ENCODE results near the gene FOXO6. TPM values are rescaled to one million over a fixed set of nuclear protein-coding genes. Genes with fewer than 3 reads are reported as not detected.

FOXO6 gene
- total RNA-seq, 1 donor from 2014 or later = 5.7 TPM

GRCh38 chr1:41429641-41430035 lies 68.4 kb downstream of the FOXO6 start:
- Histone ChIP-seq H3K36me3 (no peaks in the 10 kb centered on the region), H3K27ac (no peak overlapping the region), H3K9me3 (no peaks in the 10 kb centered on the region), H3K27me3 (no peaks in the 10 kb centered on the region), H3K4me1 (peaks cover 23 to 32% of the 10 kb centered on the region in 2 donors), H3K4me3 (no peak overlapping the region)
- TF ChIP-seq CTCF (IDR thresholded peaks at IDR 0.05) = no peak
- no peak for DNase-seq (ENCODE audit: low spot score in 2 of 2)
- intact Hi-C loops (cut with DNase I) = loop anchor here (10.0 kb wide), 1 partner anchor 275 kb away; no protein-coding TSS in a partner anchor

- no peaks in the 10 kb centered on the region for H3K27me3 ChIP-seq
- intact Hi-C loops (cut with DNase I) = loop anchor here (10.0 kb wide), 1 partner anchor 275 kb away; no protein-coding TSS in a partner anchor
- no peak overlapping the region for H3K4me3 ChIP-seq
- TF ChIP-seq CTCF (IDR thresholded peaks at IDR 0.05) = no peak
- H3K4me1 ChIP-seq = peaks cover 23 to 32% of the 10 kb centered on the region in 2 donors
- no peak overlapping the region for H3K27ac ChIP-seq
- DNase-seq (ENCODE audit: low spot score in 2 of 2) = no peak
- H3K36me3 ChIP-seq = no peaks in the 10 kb centered on the region
- no peaks in the 10 kb centered on the region for H3K9me3 ChIP-seq
Observed at GRCh38 chr1:41430069-41430468, 68.8 kb downstream of the FOXO6 start.

GRCh38 chr1:41430582-41430981 lies 69.3 kb downstream of the FOXO6 start:
- peak overlapping the region; percentile 28 to 55 for H3K27ac ChIP-seq
- H3K36me3 ChIP-seq = no peaks in the 10 kb centered on the region
- H3K9me3 ChIP-seq = no peaks in the 10 kb centered on the region
- no peak for TF ChIP-seq CTCF (IDR thresholded peaks at IDR 0.05)
- no peak overlapping the region for H3K4me3 ChIP-seq
- H3K4me1 ChIP-seq = peaks cover 23 to 32% of the 10 kb centered on the region in 2 donors
- DNase-seq (ENCODE audit: low spot score in 2 of 2) = no peak
- intact Hi-C loops (cut with DNase I) = loop anchor here (10.0 kb wide), 1 partner anchor 276 kb away; no protein-coding TSS in a partner anchor
- H3K27me3 ChIP-seq = no peaks in the 10 kb centered on the region

GRCh38 chr1:41431490-41432350 lies 70.5 kb downstream of the FOXO6 start:
- no peak for DNase-seq (ENCODE audit: low spot score in 2 of 2)
- Histone ChIP-seq H3K36me3 (no peaks in the 10 kb centered on the region), H3K27ac (peak overlapping the region; percentile 46 to 63), H3K27me3 (no peaks in the 10 kb centered on the region), H3K9me3 (no peaks in the 10 kb centered on the region), H3K4me3 (peak overlapping the region in 1 of 2 donors; percentile 0), H3K4me1 (peaks cover 23 to 32% of the 10 kb centered on the region in 2 donors)
- no peak for TF ChIP-seq CTCF (IDR thresholded peaks at IDR 0.05)
- intact Hi-C loops (cut with DNase I) = loop anchor here (1.0 to 10.0 kb wide), 4 partner anchors 12 to 277 kb away; no protein-coding TSS in a partner anchor

Other genes starting within 250 kb of the FOXO6 start
- 55.9 TPM for gene SCMH1, start 119.1 kb upstream of the FOXO6 start, total RNA-seq
- not detected for gene EDN2, start 123.2 kb downstream of the FOXO6 start, total RNA-seq